Gastrocnemius medialis (tissue), 4 donors: ENCODE results near the gene HSPA9. TPM values are rescaled to one million over a fixed set of nuclear protein-coding genes. Genes with fewer than 3 reads are reported as not detected.

ENCODE experiments used
- ATAC-seq, 2 donors: fragments of 150-250 bp; one replicate each; pipeline ENCODE4 v1.9.1; 2016
- DNase-seq, 2 donors: peaks; one replicate each; pipeline ENCODE4 v3.0.0-alpha.2; 2019
- H3K27ac ChIP-seq, 4 donors: fragments of 200-600 bp; sonication (generic); 1 replicate in 1 of 4; 2 replicates in 3 of 4; pipeline ENCODE4 v1.5.1; 2016 to 2018; ENCODE audit warnings: mild to moderate bottlenecking in 2 of 4, moderate library complexity in 1 of 4
- H3K27me3 ChIP-seq, 3 donors: fragments of 200-600 bp; sonication (generic) in 2 of 3; 1 replicate in 1 of 3; 2 replicates in 2 of 3; pipeline versions ENCODE4 v1.5.1 to v1.6.0; 2016 to 2019; ENCODE audit warnings: mild to moderate bottlenecking in 1 of 3, moderate library complexity in 1 of 3
- H3K36me3 ChIP-seq, 2 donors: fragments of 200-600 bp; sonication (generic) in 1 of 2; one replicate each; pipeline ENCODE4 v1.5.1; 2017 to 2018
- H3K4me1 ChIP-seq, 2 donors: fragments of 200-600 bp; sonication (generic) in 1 of 2; one replicate each; pipeline ENCODE4 v1.5.1; 2016 to 2017; ENCODE audit warnings: mild to moderate bottlenecking in 2 of 2
- H3K4me3 ChIP-seq, 4 donors: fragments of 200-600 bp; sonication (generic) in 3 of 4; 1 replicate in 1 of 4; 2 replicates in 3 of 4; pipeline ENCODE4 v1.5.1; 2016 to 2019; ENCODE audit warnings: mild to moderate bottlenecking in 2 of 4
- H3K9me3 ChIP-seq, 3 donors: fragments of 200-600 bp; sonication (generic) in 2 of 3; 1 replicate in 1 of 3; 2 replicates in 2 of 3; pipeline ENCODE4 v1.5.1; 2016 to 2019
- POLR2A ChIP-seq, 2 donors: fragments of 450-650 bp; IDR thresholded peaks; one replicate each; pipeline ENCODE4 v1.6.1; 2017; ENCODE audit warnings: antibody characterized with exemption in 2 of 2, mild to moderate bottlenecking in 2 of 2, moderate library complexity in 2 of 2
- in situ Hi-C, 4 donors: fragments of 200-750 bp; cut with MboI; loops; one replicate each; pipeline versions ENCODE4 v1.15.0 to v1.8.0; 2017; ENCODE audit warnings: low sequenced_read_pairs in 4 of 4
- intact Hi-C: fragments of 100-400 bp; cut with DNase I; formaldehyde crosslinking; loops from one replicate; pipeline ENCODE4 v1.15.1; 2023; ENCODE audit warnings: low total_unique reads
- total RNA-seq, 4 donors: library from RNA; depleted of rRNA; stranded (reverse); fragments of >200 nt; gene quantifications; one replicate each; pipeline versions ENCODE4 v1.1.0 to v1.2.3, GENCODE V29; 2016
- TF ChIP-seq, protein P1 (sequence below), 5 experiments: fragments of 450-650 bp in 3 of 5; fragments of 200-600 bp in 2 of 5; sonication (generic) in 2 of 5; IDR thresholded peaks in 4 of 5; conservative IDR thresholded peaks in 1 of 5; 1 replicate in 4 of 5; 2 replicates in 1 of 5; pipeline ENCODE4 v1.5.1; 2016 to 2019; ENCODE audit warnings: antibody characterized with exemption in 5 of 5, mild to moderate bottlenecking in 3 of 5, moderate library complexity in 3 of 5

Gene HSPA9
- total RNA-seq, 4 donors from 2014 or later, result 449 to 840 (median 569) TPM

DNA sequence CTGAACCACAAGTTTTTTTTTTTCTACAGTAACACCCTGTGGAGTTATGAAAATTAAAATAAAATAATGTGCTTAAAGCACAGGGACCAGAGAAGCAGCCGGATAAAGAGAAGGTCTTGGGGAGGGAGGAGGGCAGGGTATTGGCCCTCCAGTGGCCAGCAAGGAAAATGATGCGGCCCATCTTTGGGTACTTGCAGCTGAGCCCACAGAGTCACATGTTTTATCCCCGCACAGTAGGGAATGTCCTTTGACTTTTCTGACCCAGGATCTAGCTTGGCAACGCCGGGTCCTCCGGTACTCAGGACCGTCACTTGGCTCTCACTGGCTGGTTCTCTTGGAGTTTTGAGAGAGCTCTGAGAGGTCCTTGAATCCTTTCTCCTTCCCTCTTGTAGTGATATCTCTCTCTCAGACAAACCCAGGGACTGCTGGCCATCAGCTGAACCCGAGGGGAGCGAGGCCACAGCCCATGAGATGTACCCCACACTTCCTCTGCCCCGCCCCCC lies 35.3 kb upstream of the HSPA9 start:
- in situ Hi-C loops (no loop called here), intact Hi-C loops (no loop called here)
- H3K9me3 ChIP-seq, result no peaks in the 10 kb centered on the region
- H3K27ac ChIP-seq, result peak overlapping the region in 1 of 4 donors; percentile 41
- H3K36me3 ChIP-seq, result no peaks in the 10 kb centered on the region
- DNase-seq, result no peak
- H3K4me3 ChIP-seq, result peak overlapping the region in 1 of 4 donors; percentile 48
- no peak for ATAC-seq
- no peak for TF ChIP-seq POLR2A (IDR thresholded peaks at IDR 0.05)
- TF ChIP-seq, protein P1, sequence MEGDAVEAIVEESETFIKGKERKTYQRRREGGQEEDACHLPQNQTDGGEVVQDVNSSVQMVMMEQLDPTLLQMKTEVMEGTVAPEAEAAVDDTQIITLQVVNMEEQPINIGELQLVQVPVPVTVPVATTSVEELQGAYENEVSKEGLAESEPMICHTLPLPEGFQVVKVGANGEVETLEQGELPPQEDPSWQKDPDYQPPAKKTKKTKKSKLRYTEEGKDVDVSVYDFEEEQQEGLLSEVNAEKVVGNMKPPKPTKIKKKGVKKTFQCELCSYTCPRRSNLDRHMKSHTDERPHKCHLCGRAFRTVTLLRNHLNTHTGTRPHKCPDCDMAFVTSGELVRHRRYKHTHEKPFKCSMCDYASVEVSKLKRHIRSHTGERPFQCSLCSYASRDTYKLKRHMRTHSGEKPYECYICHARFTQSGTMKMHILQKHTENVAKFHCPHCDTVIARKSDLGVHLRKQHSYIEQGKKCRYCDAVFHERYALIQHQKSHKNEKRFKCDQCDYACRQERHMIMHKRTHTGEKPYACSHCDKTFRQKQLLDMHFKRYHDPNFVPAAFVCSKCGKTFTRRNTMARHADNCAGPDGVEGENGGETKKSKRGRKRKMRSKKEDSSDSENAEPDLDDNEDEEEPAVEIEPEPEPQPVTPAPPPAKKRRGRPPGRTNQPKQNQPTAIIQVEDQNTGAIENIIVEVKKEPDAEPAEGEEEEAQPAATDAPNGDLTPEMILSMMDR (IDR thresholded peaks at IDR 0.05 in 4 of 5, conservative IDR thresholded peaks at IDR 0.05 in 1 of 5), result peak in 1 of 5 experiments; percentile 19
- H3K27me3 ChIP-seq, result no peaks in the 10 kb centered on the region
- no peaks in the 10 kb centered on the region for H3K4me1 ChIP-seq

DNA sequence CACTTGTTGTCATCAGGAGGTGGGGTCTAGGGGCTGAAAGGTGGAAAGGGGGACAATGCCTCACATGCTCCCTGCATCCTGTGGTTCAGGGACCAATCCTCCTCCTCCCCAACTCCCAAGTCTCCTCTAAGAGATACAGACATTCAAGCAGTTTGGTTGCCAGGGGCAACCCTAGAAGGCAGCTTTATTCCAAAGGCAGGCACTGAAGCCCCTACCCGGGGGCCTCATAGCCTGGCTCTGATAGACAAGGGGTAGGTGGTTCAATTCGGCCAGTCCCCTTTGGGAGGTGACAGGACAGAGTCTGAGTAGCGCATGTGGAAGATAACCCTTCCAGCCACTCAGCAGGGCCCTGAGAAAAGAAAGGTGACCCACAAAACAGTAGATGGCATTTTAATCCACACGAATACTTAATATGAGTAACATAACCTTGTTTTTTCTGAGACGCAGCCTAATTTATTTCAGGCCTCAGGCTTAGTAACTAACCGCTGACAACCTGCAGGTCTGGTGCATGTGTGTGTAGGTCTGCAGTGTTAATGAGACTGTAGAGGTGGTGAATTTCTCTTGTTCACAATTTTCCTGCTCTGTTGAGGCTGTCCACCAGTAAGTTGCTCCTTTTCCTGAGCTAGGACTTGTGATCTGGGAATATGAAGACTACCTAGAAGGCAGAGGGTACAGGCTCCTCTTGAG lies 31.3 kb upstream of the HSPA9 start:
- TF ChIP-seq, protein P1 (IDR thresholded peaks at IDR 0.05 in 4 of 5, conservative IDR thresholded peaks at IDR 0.05 in 1 of 5), result no peak
- no peak for TF ChIP-seq POLR2A (IDR thresholded peaks at IDR 0.05)
- in situ Hi-C loops, result no loop called here
- DNase-seq, result no peak
- H3K4me3 ChIP-seq, result no peak overlapping the region
- no peaks in the 10 kb centered on the region for H3K36me3 ChIP-seq
- intact Hi-C loops, result no loop called here
- peaks cover 0 to 3% (median 0%) of the 10 kb centered on the region in 3 donors for H3K27me3 ChIP-seq
- no peaks in the 10 kb centered on the region for H3K4me1 ChIP-seq
- H3K27ac ChIP-seq, result no peak overlapping the region
- no peaks in the 10 kb centered on the region for H3K9me3 ChIP-seq
- no peak for ATAC-seq

DNA sequence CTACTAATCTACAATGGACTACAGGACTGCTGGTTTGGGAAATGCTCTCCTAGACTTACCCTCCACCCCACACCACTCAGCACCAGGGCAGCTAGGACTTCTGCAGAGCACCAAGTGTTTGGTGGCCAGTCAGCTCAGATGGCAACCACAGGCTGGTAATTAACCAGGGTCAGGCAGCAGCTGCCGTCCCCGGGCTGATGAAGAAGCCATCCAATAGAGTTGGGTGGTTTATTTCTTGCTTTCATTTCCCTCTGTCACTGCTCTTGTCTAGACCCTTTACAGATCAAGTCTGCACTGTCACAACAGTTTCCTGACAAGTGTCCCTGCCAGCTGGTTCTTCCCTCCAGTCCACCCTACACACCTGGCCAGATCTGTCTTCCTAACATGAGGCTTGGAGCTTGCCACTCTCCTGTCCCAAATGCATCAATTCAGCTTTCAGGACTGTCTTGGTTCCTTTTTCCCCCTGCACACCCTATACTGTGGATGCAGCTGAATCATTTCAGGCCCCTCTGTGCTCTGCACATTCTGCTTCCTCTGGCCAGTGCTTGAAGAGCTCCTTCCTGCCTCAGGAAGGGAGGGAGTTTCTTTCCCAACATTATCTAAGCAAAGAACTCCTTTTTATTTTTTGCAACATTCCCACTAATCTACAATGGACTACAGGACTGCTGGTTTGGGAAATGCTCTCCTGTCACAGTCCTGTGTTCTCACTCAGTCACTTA lies 30.2 kb upstream of the HSPA9 start:
- ATAC-seq (no peak), DNase-seq (no peak)
- in situ Hi-C loops (no loop called here), intact Hi-C loops (no loop called here)
- no peak for TF ChIP-seq POLR2A (IDR thresholded peaks at IDR 0.05)
- TF ChIP-seq, protein P1 (IDR thresholded peaks at IDR 0.05 in 4 of 5, conservative IDR thresholded peaks at IDR 0.05 in 1 of 5), result no peak
- no peaks in the 10 kb centered on the region for H3K9me3 ChIP-seq
- peaks cover 0 to 3% (median 0%) of the 10 kb centered on the region in 3 donors for H3K27me3 ChIP-seq
- no peak overlapping the region for H3K4me3 ChIP-seq
- no peak overlapping the region for H3K27ac ChIP-seq
- H3K36me3 ChIP-seq, result no peaks in the 10 kb centered on the region
- H3K4me1 ChIP-seq, result no peaks in the 10 kb centered on the region

DNA sequence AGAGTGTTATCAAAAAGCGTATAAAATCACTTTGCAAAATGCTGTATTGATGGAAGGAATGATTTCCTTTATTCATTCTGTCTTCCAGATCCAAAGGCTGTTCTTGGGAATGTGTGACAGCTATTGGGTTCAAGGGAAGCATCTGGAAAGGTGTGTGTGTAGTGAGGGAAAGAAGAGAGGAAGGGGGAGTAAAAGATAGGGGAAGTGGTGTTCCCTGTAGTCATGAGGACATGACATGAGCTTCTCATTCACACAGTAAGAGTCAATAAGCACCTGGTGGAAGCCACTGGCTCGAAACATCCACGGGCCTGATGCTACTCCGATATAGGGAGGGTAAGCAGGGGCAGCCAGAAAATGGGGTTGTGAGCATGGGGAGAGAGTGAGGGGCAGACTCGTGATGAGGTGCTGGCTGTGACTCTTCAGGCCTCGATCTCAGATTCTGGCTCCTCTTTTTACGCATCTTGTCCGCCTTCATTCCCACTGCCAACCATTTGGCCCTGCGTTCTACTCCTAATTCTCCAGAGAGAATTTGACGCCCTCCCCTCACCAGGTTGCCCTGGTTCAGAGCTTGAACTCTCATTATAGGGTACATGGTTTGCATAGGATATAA lies 29.1 kb upstream of the HSPA9 start:
- H3K4me1 ChIP-seq, result no peaks in the 10 kb centered on the region
- no peaks in the 10 kb centered on the region for H3K36me3 ChIP-seq
- H3K27me3 ChIP-seq, result peaks cover 0 to 3% (median 0%) of the 10 kb centered on the region in 3 donors
- ATAC-seq (no peak), DNase-seq (no peak)
- no peaks in the 10 kb centered on the region for H3K9me3 ChIP-seq
- H3K27ac ChIP-seq, result no peak overlapping the region
- H3K4me3 ChIP-seq, result no peak overlapping the region
- in situ Hi-C loops (no loop called here), intact Hi-C loops (no loop called here)
- TF ChIP-seq POLR2A (IDR thresholded peaks at IDR 0.05), result no peak
- TF ChIP-seq, protein P1 (IDR thresholded peaks at IDR 0.05 in 4 of 5, conservative IDR thresholded peaks at IDR 0.05 in 1 of 5), result no peak
